Central memory CD4-positive, alpha-beta T cell (primary cell): ENCODE measurements around the gene CANT1.
"Not testable (repeated sequence)": the region's sequence is repeated elsewhere in the genome, so short reads cannot be mapped to it uniquely, and the experiment has no call there.

ENCODE experiments used
- DNase-seq: peaks from one replicate; pipeline ENCODE4 v3.0.0; 2022

Gene CANT1

DNA sequence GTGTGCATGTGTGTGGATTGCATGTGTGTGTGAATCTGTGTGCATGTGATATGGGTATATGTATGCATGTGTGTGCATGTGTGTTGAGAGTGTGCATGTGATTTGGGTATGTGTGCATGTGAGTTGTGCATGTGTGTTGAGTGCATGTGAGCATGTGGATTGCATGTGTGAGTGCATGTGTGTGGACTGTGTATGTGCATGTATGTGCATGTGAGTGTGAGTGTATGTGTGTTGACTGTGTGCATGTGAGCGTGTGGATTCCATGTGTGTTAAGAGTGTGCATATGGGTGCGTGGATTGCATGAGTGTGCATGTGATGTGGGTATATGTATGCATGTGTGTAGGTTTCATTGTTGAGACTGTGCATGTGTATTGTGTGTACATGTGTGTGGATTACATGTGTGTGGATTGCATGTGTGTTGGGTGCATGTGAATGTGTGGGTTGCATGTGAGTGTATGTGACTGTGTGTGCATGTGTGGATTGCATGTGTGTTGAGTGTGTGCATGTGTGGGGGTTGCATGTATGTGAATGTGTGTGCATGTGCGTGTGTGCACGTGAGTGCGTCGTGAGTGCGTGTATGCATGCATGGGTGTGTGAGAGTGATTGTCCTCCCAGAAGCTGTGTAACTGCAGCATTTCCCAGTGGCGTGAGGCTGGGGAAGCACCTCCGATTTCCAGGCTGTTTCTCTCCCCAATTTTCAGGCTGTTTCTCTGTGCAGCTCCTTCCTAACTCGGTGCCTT lies 33.8 kb upstream of the CANT1 start:
- DNase-seq, result no peak

DNA sequence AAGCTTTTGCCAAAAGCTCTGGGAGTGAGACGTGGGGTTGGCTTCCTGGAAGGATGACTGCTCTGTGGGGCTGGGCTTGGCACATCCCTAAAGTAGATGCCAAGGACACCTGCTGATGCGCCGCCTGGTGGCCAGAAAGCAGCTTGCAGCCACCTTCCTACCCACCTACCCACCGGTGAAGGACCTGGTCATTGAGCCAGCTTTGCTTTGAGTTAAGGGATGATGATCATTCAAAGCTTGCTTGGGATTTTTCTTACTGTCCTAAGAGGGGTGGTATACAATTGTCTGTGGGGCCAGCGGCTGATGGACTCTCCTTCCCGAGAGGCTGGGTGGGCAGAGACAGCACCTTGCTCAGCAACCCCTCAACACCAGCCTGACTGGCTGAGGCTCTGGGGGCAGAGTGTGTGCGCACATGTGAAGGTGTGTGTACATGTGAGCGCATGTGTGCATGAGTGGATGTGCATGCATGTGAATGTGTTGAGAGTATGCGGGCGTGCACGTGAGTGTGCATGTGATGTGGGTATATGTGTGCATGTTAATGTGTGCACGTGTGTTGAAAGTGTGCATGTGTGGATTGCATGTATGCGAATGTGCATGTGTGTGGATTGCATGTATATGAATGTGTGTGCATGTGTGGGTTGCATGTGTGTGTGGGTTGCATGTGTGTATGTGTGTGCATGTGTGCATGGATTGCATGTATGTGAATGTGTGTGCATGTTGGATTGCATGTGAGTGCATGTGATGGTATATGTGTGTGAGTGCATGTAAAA lies 33.0 kb upstream of the CANT1 start:
- peak; percentile 50 for DNase-seq

DNA sequence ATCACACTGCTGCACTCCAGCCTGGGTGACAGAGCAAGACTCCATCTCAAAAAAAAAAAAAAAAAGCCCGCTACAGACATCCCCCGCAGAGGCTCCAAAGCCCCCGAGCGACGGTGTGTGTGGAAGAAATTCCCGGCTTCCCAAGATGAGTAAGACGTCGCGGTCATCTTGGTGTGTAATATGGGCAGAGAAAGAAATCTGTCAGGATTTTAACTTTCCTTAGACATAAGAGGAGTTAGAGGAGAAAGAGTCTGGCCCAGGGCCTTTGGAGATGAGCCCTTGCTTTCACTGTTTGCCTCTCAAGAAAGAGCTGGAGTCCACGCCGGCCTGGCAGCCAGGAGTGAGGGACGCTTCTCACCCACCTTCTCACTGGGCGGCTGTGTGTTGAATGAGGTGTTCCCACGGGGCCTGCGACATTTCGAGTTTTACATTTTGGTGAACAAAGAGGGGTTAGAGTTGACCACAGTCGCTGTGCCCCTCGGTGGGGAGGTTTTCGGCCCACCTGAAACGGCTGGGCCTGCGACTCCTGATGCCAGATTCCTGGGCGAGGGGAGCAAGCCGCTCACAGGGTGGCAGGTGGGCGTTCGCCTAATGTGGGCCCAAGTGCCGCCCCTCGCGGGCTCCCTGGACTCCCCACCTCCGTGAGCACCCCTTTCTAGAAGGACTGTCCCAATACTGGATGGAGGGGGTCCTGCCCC lies 32.3 kb upstream of the CANT1 start:
- no peak for DNase-seq

DNA sequence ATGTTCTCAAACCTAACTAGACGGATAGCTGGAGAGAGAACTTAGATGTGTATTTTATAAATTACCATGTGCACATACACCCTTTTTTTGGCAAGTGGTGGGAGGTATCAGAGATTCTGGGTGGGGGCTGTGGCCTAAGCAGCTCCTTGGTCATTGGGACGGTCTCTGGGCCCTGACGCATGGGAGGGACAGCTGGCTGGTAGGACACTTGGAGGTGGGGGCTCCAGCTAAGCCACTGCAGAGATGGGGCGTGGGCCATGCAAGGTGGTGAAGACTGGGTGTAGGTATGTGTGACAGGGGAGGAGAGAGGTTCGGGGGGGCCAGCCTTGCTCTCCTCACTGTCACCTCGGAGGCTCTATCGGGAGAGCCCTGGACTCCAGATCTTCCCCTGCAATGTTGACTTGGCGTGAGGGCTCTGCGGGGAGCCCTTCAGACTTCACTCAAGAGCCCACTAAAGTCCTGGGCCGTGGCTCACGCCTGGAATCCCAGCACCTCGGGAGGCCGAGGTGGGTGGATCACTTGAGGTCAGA lies 31.5 kb upstream of the CANT1 start:
- DNase-seq, result no peak

DNA sequence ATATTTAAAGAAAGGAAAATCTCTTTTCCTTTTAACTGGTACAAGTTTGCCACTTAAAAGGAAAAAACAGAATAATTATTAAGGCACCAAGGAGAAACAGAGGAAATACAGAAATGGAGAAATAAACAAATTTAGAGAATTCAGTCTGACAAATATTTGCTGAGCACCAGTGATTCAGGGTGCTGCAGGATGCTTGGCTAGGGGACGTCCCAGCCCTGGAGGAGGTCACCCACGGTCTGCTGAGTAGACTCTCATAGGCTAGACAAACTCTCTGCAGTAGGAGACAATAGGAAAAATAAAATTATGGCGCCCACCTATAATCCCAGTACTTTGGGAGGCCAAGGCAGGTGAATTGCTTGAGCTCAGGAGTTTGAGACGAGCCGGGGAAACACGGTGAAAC lies 30.3 kb upstream of the CANT1 start:
- no peak for DNase-seq

DNA sequence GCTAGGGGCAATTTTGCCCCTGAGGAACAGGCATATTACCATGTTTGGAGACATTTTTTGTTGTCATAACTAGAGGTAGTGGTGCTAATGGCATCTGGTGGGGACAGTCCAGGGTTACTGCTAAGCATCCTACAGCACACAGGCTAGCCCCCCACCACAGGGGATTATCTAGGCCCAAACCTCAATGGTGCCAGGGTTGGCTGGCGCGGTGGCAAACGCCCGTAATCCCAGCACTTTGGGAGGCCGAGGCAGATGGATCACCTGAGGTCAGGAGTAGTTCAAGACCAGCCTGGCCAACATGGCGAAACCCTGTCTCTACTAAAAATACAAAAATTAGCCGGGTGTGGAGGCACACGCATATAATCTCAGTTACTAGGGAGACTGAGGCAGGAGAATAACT lies 29.6 kb upstream of the CANT1 start:
- no peak for DNase-seq

DNA sequence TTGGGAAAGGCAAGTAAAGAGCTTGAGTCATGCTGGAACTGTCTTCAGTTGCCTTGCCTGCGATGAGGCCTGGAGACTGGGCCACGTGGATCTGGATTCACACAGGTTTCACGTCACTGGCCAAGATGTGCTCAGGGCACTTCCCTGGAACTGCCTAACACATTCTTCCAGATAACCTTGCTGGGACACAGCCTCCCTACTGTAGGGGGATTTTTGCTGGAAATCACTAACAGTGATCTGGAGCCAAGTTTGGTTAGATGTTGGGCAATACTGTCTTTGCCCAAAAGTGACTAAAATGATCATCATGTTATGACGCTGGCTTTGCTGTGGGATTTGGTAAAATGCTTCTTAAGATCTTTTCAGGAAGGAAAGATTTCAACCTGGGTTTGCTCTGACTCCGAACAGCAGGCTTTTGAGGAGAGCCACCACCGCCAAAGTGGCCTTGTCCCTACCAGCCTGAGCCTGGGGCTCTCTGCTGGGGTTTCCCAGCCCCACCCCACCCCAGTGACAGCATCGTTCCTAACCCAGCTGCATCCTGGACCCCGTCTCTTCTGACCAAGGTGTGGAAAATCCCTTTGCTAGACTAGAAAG lies 29.1 kb upstream of the CANT1 start:
- no peak for DNase-seq

DNA sequence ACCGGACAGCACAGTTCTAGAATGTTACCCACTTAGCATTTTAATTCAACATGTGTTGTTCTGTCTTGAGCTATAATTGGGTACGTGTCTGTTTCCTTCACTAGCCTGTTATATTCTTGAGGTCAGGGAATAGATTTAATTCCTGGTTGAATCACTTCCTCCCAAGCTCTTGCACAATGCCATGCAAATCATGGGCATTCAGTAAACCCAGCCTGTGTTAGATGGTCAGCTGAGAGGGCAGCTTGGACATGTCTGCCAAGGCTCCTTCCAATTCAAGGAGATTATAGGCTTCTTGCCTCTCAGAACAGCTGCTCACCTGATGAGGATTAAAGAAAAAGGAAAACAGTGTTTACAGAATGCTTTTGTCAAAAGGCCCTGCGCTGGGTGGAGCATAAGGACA lies 27.0 kb upstream of the CANT1 start:
- no peak for DNase-seq

DNA sequence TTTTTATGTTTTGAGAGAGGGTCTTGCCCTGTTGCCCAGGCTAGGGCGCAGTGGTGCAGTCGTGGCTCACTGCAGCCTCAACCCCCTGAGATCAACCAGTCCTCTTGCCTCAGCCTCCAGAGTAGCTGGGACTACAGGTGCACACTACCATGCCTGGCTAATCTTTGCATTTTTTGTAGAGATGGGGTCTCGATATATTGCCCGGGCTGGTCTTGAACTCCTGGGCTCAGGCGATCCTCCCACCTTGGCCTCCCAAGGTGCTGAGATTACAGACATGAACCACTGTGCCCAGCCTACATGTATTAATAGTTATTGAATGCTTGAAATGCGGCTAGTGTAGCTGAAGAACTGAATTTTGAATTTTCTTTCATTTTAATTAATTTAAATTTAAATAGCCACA lies 26.6 kb upstream of the CANT1 start:
- DNase-seq, result no peak

DNA sequence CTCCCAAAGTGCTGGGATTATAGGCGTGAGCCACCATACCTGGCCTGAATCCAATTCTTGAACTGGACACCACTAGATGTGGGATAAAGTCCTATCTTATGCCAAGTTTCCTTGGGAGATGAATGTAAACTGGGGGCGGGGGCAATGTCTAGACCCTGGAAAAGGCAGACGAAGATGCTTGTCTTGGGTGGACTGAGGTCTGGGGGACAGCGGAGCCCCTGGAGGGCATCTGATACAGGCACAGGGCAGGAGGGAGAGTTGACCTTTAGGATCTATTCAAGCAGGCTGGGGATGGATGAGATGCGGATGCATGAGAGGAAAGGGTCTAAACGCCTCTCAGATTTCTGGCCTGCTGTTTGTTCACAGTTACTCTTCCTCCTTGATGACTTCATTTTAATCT lies 26.1 kb upstream of the CANT1 start:
- DNase-seq, result no peak

DNA sequence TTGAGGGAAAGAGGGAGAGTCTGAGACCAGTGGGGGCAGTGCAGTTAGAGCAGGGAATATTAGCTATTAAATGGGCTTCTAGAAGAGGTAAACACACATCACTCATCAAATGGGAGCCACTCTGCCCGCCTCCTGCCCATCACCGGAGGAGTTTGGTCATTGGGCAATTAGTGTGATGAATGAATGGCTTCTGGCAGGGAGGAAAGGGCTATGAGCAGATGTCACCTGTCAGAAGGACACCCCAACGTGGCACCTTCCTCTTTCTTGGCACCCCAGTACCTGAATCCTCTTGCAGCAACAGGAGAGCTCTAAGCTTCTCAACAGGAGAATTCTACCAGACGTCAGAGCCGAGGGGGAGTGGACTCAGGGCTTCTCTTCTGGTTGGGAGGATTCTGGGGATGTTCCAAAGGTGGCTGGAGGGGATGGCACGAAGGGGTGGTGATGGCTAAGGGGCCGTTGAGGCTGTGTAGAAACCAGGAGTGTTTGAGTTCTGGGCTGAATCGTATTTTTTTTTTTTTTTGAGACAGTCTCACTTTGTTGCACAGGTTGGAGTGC lies 25.4 kb upstream of the CANT1 start:
- no peak for DNase-seq

DNA sequence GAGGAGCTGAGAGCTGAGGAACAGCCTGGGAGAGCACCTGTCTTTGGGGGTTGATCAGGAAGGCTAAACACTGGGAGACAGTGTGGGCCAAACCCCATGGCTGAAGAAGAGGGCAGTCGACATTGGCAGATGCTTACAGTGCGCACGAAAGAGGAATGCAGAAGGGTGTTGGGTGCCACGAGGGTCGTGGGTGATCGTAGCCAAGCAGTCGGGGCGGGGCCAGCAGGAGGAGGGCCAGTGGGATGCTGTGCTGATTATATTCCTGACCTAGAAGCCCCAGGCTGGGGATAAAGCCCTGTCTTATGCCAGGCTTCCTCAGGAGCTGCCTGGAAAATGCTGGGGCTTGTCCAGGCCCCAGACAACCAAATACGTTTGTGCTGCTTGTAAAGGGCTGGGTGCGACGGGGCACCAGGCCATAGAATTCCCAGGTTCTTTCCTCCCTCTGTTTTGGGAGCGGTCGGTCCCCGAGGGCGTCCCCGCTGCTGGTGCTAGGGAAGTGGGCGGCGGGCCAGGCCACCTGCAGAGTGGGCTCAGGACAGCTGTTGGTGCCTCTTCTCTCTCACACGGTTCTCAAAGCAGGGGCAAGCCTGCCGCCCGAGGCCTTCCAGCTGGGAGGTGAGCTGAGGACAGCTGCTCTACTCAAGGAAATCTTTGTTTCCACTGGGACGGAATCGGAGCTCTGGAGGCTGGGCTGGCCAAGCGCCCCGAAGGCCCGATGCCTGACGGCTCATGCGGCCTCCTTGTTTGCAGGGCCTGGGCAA lies 24.4 kb upstream of the CANT1 start:
- no peak for DNase-seq

DNA sequence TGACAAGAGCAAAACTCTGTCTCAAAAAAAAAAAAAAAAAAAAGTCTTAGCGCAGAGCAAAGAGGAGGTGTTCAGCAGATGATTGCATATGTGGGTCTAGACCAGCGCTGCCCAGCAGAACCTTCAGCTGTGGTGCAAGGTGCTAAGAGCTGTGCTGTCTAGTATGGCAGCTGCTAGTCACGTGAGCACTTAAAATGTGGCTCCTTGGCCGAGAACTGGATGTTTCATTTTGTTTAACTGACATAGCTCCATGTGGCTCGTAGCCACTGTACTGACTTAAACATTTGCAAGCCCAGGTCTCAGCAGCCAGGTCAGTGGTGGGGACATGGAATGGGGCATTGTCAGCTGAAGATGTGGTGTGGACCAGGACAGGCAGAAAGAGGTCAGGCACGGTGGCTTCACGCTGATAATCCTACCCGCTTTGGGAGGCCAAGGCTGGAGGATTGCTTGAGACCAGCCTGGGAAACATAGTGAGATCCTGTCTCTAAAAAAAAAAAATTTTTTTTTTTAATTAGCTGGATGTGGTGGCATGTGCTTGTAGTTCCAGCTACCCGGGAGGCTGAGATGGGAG lies 23.6 kb upstream of the CANT1 start:
- no peak for DNase-seq

DNA sequence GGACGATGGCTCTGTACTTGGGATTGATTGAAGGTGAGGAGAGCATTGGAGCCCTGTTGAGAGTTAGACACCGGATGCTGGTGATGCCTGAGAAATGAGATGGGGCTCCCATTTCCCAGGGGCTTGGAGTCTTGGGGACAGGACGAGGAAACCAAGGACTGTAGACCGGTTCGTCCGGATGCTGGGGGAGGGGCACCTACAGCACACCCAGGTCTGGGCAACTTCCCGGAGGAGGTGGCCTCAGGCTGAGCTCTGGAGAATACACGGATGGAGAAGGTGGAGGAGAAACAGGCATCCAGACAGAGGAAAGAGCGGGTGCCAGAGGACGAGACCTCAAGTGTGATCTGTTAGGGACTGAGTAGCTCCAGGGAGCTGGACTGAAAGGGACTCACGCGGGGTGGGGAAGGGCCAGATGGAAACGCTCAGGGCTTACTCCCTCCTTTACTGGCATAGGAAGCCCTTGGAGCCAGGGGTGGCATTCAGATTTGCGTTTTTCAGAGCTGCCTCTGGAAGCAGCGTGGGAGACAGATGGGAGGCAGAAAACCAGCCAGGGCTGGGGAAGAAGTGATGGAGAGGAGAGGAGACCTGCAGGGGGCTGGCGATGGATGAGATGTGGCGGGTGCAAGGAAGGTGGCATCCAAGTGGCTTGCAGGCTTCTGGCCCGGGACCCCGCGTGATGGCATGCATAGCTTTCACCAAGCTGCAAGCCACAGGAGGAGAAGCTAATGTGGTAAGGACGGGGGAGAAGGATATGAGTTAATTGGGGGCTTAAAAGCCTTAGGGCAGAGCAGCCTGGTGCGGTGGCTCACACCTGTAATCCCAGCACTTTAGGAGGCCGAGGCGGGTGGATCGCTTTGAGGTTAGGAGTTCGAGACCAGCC lies 22.7 kb upstream of the CANT1 start:
- DNase-seq, result no peak

DNA sequence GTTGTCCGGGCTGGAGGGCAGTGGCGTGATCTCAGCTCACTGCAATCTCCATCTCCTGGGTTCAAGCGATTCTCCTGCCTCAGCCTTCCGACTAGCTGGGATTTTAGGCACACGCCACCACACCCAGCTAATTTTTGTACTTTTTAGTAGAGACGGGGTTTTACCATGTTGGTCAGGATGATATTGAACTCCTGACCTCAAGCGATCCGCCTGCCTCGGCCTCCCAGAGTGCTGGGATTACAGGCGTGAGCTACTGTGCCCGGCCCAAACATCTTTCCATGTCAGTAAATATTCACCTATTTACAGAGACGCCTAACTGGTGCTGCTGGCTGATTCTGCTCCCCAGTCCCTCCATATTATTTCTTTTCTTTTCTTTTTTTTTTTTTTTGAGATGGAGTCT lies 21.1 kb upstream of the CANT1 start:
- not testable (repeated sequence) for DNase-seq

DNA sequence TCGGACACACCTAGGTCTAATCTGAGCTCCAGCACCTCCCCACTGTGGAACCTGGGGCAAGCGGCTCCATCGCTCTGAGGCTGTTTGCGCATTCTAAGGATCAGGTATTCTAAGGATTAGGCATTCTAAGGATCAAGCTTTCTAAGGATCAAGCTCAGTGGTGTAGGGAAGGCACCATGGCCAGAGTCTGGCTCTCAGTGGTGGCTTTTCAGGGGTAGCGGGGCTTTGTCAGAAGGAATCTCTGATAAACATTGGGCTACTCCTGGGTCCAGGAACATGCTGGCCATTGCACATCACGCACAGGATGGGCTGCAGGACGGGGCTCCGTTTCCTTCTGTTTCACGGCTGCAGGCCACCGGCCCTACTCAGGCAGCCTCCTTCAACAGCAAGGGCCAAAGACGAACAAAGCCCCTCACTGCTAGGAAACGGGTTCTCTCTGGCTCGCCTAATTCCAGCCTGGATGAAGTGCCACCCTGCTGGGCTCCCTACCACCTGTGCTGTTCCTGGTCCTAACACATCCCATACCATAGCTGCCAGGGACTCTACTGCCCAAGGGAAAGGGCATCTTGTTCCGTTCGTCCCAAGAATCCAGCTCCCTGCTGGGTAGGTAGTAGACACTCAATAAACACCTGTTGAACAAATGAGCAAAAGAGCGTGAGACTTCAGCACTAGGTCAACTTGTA lies 19.9 kb upstream of the CANT1 start:
- no peak for DNase-seq

DNA sequence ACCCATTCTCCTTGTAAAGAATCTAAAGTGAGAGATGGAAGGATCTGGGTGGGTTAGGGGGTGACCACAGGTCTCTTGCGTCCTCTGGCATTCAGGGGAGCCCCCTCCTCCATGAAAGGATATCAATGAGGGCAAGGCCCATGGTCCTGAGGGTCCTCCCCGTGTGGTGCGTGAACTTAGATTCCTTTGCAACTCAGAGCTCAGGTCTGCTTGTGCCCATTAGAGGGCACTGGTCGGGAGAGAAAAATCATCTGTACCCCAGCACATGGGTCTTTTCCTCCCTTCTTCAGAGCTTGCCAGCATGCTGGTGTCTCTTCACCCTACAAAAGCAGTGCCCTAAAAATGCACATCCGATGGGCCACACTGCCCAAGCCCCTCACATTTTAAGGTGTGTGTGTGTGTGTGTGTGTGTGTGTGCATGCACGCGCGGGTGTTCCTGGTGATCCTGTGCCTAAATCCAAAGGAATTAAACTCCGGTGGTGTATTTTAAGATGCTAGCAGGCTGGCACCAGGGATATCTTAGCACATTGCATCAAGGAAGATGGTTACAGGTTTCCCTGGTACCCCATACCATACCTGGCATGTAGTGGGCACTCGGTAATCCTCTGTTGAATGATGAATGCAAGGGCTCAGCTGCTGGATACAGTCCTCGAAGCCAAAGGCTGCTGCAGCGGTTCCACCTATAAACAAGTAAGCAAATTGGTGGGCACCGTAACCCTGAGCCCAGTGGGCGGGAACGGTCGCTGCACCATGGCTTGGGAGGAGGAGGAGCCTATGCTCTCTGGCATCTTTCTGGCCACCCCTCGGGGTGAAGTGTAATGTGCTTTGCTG lies 19.1 kb upstream of the CANT1 start:
- no peak for DNase-seq

DNA sequence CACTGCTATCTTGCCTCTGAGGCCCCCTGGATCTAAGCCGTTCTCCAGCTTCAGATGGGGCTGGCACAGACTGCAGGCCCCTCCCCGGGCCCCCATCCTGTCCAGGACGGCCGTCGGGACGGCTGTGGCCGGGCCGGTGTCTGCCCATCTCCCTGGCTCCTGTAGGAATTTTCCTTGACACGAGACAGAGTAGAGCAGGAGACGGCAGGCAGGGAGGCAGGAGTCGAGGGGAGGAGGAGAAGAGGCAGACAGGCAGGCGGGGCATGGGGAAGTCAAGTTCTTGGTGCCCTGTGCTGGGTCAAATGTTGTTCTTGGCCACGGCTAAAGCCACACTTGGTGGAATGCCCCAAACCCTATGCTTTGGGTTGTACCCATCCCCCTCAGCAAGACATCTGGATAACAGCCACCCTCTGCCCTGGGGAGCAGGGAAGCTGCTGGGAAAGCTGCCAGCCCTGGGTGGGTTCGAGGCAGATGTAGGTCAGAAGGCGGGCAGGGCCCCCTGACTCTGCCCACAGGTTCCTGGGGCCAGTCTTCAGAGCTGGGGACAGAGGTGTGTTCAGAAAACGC lies 18.4 kb upstream of the CANT1 start:
- DNase-seq, result no peak
